Activated CD8-positive, alpha-beta memory T cell treated with anti-CD3 and anti-CD28 coated beads for 24 hours (primary cell): ENCODE measurements around the gene ARAF.

ENCODE experiments used
- DNase-seq: peaks from one replicate; pipeline ENCODE4 v3.0.0-alpha.2; 2020

Gene ARAF

DNA sequence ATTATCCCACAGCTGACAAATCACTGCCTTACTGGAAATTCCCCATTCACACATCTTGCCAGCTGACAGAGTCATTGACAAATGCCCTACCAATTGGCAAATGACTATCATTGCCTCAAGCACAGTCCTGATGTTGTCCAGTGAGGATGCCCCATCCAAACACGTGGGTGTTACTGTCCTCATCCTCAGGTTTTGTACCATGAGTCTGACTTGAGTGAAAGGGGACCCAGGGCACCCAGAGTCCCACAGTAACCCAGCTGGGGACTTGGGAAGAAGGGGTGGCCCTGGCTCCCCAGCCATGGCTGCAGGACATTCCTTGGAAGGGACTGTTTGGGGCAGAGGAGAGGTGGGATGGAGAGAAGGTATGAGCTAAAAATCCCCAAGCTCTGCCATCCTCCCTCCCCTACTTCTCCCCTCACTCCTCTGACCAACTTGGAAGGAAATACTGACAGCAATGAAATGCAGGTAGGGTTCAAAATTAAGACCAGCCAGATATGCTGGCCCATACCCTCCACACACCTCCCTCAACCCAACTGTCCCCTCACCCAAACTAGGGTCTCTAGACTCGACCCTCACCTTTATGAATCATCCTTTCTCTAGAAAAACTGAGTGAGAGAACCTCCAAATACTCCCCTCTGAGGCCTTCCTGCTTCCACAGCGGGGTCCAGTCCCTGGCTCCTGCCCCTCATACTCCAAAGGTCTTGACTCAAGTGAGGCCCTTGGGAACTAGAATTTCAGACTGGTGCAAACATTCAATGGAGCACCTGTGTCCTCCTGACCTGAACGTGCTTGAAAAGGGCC, 26.3 kb downstream of the ARAF start:
- DNase-seq = peak; percentile 44

DNA sequence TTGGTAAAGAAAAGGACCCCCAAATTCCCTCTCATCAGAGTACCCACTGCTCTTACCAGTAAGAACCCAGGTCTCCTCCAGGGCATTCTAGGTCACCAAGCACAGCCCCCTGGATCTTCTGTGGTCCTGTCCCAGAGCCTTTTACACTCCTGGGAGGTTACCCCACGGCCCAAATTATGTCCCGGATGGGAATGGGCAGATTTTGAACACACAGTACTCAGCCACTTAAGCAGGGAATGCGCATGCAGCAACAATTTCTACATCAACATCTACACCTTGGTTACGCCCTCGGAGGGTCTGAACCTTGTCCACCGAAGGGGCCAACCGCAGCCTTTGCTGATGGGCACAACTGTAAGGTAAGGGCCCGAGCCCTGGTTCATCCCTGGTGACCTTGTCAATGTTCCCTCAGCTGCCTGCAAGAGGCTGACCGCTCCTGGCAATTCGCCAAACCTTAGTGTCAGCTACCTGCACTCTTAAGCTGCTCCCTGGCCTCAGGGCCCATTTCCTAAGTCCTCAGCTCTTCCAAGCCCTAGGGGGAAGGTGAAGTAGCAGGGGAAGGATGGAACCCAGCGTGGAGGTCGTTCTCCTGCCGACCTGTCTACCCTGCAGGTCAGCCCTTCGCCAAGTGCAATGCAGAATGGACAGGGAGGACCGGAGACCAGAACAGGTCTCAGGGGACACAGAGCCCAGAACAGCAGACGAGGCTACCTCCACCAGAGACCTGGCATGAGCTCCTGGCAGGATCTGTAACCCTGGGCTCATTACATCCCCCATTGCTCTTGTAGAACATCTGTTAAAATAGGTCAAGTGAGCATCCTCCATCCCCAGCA, 27.1 kb downstream of the ARAF start:
- DNase-seq = peak; percentile 44

DNA sequence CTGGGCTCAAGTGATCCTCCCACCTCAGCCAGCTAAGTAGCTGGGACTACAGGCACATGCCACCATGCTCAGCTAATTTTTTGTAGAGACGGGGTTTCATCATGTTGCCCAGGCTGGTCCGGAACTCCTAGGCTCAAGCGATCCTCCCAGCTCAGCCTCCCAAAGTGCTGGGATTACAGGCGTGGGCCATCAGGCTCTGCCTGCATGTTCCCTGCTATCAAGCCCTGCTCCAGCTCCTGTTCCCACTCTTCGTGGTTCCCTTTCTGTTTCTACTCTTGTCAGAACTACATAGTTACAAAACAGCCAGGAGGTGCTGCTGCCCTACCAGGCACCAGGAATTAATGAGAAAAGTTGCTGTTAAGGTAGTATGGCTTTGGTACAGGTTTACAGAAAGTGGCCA, 30.0 kb downstream of the ARAF start:
- DNase-seq = peak; percentile 33

DNA sequence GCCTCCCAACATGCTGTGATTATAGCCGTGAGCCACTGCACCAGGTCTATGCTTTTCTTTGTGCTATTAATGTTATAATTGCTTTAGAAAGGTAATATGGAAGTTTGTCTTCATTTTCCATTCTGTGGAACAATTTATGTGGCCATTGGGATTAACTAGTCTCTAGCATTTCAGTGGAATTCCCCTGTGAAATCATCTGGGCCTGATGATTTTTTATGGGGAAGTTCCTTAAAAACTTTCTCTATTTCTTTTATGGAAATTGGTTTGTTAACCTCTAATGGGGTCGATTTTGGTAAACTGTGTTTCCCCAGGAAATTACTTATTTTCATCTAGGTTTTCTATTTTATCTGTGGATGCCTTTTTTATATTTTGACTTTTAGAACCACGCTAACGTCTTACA, 32.5 kb downstream of the ARAF start:
- DNase-seq = no peak

DNA sequence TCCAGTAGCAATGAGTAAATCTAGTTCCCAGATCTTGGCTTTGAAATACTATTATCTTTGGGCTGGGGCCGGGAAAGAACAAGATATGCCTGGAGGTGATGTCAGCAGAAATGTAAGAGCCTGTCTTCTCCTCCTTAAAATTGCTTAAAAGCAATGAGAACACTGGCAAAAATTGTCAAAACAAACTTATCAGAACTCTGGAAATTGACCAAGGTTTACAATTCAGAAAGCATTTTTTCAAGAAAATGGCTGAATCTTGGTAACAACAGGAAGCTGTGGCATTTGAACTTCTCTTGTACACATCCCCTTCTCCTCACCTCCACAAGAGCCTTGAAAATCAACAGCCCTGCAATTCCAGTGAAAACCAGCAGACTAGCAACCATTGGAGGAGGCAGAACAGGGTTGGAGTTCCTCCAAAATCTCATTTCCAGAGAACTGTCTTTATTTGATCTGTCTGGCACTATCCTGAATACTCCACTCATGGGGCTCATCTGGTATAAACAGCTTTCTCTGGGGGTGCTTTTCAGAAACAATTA, 34.8 kb downstream of the ARAF start:
- DNase-seq = peak; percentile 33

DNA sequence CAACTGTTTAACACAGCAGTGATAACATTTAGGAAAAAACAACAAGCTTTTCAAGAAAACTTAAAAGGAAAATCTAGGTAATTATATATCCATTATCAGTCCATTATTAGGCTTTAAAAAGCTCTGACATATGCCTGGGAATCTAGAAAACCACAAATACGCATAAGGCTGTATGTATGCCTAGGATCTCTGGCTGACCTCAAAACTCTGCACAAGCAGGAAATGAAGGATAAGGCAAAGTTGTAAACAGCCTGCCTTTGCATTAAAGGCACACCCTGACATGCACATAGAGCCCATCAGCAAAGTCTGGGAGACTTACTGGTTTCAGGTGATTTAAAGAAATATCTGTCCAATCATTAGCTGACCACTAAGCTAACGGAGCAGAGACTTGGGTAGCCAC, 35.3 kb downstream of the ARAF start:
- DNase-seq = no peak

DNA sequence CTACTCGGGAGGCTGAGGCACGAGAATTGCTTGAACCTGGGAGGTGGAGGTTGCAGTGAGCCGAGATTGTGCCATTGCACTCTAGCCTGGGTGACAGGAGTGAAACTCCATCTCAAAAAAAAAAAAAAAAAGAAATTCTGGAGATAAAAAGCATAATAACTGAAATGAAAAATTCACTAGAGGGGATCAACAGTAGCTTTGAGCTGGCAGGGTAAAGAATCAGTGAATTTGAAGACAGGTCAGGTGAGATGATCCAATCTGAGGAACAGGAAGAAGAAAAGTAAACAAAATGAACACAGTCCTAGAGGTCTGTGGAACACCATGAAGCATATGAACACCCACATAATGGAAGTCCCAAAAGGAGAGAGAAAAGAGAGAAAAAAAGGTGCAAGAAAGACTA, 36.2 kb downstream of the ARAF start:
- no peak for DNase-seq

DNA sequence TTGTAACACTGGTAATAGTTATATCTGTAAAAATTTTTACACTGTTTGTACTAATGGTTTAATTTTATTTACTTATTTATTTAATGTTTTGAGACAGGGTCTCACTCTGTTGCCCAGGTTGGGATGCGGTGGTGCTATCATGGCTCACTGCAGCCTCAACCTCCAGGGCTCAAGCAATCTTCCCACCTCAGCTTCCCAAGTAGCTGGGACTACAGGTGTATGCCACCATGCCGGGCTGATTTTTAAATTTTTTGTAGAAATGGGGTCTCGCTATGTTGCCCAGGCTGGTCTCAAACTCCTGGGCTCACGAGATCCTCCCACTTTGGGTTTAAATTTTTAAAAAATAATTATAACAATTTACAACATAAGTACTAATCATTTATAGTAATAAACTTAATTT, 42.1 kb downstream of the ARAF start:
- peak; percentile 19 for DNase-seq

DNA sequence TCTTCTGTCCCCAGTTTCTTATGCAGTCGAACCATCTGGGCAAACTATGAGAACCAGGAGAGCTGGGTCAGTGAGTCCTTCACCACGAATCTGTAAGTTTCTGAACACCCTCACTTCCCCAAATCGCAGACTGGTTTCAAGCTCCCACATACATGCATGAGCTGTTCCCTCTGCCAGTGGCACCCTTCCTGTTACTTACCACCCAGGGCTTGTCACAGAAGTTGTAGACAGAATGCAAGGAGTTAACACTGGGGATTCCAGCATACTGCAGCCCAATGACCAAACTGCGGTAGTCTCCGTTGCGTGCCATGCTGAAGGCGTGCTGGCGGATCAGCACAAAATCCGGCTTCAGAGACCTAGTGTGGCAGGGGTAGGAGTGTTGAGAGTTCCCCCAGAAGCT, 44.0 kb downstream of the ARAF start:
- peak; percentile 38 for DNase-seq

DNA sequence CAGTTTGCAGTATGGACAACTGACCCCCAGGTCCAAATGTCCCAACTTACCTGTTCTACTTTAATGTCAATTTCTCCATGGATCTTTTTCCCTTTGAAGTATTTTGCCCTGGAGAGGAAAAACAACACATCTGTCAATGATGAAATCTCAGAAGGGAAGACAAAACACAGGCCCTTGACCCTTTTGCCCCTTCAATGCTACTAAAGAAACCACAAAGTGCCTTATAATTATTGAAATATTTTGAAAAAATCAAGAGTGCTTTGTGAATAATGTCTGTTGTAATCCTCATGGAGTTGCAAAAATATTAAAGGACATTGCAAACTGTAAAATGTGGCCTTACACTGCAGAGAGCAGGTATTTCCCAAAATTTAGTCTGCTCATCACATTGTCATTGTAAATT, 46.1 kb downstream of the ARAF start:
- no peak for DNase-seq

DNA sequence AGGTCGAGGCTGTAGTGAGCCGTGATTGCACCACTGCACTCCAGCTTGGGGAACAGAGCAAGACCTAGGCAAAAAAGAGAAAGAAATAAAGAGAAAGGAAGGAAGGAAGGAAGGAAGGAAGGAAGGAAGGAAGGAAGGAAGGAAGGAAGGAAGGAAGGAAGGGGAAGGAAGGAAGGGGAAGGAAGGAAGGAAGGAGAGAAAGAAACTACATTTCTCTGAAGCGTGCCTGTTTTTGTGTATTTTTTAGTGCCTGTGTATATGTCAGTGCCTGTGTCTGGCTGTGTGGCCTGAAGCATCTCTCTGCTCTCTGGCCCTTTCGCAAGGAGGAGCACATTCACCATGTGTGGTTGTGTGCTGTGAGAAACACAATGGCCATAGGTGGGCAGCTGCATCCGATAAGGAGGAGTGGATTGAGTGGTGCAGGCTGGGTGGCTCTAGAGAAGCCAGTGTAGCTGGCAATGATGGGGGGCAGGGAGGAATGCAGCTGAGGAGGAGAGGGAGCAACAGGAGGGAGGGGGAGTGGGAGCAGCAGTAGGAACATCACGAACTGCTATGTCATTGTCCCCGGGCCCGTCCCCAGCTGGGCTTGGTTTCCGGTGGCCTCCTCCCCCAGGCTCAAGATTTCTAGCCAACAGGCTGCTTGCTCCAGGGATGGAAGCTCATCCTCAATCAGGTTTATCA, 47.3 kb downstream of the ARAF start:
- peak; percentile 44 for DNase-seq

DNA sequence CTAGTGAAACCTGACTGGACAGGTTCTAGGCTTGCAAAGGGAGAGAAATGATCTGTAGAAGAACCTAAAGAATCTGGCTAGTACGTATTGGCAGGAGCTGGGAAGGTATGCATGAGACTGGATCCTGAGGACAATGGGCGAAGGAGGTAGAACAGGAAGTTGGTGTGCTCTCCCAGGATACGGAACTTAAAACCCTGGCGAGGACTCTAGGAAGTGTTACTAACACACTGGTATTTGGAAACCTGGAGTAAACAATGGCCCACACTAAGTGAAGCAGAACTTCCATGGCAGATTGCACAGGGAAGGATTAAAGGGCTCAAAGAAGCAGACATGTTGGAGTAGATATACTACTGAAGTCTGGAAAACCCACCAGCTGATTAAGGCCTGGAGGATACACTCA, 49.5 kb downstream of the ARAF start:
- DNase-seq = no peak

DNA sequence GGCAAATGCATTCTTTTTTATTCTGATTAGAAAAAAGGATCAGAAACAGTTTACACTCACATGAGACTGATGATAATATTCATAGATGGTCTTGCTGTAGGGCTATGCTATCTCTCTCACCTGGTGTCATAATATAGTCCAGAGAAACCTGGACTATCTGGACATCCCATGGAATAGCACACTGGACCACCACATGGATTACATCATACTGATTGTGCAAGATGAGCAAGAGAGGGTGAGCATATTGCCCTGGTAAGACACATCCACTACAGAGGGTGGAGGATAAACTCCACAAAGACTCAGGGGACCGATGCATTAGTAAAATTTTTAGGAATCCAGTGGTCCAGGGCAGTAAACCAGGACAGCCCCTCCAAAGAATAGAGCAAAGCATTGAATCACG, 50.5 kb downstream of the ARAF start:
- DNase-seq = no peak

DNA sequence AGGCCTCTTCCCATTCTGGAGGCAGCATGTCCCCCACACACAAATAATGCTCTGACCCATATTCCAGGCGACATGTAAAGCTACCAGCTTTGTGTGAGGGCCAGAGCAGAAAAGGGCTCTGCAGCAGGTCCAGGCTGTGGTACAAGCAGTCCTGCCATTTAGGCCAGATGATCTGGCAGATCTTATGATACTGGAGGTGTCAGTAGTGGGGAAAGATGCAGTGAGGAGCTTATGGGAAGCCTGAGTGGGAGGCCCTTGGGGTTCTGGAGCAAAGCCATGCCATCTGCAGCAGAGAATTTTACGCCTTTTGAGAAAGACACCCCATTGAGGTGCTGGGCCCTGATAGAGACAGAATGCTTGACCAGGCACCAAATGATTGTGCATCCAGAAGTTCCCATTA, 50.9 kb downstream of the ARAF start:
- DNase-seq = peak; percentile 19

DNA sequence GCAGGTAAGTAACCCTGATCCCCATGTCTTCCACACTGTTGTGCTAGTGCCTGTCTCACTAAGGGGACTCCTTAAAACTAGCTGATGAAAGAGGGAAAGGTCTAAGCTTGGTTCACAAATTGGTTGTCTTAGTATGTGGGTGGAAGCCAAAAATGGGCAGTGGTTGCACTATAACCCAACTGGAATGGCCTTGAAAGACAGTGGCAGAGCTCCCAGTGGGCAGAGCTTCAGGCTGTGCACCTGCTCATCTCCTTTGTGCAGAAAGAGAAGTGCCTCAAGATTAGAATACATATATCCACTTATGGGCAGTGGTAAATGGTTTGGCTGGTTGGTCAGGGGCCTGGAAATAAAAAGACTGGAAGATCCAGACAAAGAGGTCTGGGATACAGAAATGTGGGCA, 51.4 kb downstream of the ARAF start:
- DNase-seq = peak; percentile 13

DNA sequence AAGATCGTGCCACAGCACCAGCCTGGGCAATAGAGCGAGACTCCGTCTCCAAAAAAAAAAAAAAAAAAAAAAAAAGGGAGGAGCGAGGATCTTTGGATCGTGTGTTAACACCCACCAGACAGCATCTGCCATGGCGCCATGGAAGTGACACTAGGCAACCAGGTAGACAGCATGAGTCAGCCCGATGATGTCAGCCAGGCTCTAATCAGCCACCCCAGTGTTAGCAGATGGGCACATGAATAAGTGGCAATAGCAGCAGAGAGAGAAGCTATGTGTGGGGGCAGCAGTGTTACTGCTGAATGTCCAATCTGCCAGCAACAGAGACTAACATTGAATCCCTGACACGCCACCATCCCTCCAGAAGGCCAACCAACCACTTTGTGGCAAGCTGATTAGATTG, 52.1 kb downstream of the ARAF start:
- peak; percentile 26 for DNase-seq

DNA sequence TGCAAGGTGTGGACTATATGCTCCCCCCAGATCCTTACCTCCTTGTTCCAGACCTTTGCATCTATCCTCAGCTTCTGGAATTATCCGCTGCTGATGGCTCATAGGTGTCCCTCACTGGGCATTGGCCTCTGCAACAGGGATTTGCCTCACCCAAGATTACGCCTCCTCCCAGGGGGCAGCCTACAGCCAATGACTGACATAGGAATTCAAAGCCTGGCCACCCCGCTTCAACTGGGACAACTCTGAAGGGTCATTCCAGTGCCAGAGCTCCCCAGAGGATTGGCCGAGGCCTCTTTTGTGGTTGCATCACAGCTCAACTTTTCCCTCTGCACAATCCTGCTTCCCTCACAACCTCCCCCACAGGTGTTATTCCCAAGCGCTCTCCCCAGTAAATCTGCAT, 53.6 kb downstream of the ARAF start:
- DNase-seq = peak; percentile 24

DNA sequence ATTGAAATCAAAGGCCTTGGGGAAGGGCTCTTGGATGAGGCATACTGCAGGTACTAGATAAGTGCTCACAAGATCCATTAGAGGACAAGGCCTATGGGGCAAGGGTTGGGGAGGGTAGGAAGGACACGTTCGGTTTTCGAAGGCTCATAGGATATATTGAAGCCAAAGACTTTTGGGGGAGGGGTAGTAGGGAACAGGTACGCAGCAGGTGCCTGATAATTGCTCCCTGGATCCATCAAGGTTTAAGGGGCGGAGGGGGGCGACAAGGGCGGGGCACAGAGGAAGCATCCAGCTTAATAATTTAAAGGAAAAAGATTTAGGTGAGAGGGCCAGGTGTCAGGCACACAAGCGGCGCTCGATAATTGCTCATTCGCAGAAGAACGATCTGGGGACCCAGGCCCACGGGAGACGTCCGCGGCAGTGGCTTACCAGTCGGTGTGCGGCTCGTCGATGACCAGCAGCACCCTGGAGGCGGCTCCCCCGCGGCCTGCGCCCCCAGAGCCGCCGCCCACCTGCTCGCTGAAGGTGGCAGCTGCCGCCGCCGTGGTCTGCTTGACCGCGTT, 58.0 kb downstream of the ARAF start:
- no peak for DNase-seq

DNA sequence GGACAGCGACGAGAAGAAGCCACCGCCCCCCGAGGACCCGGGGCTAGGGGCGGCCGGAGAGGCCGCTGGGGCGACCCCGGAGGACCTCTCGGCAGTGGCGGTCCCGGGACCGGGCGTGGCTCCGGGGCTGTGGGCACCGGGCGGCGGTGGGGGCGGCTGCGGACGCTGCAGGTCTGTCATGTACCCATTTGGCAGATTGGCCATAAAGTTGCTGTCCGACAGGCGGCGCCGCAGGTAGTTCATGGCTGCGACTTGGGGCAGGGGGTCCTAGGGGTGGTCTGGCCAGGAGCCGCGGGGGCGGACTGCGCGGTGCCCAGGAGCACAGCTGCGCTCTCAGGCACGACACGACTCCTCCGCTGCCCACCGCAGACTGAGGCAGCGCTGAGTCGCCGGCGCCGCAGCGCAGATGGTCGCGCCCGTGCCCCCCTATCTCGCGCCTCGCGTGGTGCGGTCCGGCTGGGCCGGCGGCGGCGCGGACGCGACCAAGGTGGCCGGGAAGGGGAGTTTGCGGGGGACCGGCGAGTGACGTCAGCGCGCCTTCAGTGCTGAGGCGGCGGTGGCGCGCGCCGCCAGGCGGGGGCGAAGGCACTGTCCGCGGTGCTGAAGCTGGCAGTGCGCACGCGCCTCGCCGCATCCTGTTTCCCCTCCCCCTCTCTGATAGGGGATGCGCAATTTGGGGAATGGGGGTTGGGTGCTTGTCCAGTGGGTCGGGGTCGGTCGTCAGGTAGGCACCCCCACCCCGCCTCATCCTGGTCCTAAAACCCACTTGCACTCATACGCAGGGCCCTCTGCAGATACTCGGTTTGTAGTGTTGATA, 58.7 kb downstream of the ARAF start, which contains the start of gene SYN1:
Gene SYN1 (minus strand): TSS at position 372 of the 817 bp plus-strand sequence. CDS start 129 bp downstream, at position 243.
- peak; percentile 88 for DNase-seq

DNA sequence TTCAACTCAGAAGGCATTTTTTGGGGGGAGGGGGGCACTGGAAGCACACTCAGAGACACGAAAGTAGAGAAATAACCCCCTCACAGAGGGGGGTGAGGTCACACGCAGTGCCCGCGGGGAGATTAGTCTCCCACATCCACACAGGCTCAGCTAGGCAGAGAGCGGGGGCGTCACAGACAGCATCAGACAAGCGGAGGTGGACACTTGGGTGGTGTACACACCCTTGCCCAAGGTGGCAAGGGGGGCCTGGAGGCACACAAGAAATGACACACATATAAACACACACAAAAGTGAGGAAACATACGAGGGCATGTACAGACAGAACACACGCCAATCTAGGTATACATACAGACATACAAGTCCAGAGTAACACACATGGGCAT, 59.3 kb downstream of the ARAF start:
- no peak for DNase-seq
